NK-92 treated with Interleukin-12 subunit alpha and Interleukin-12 subunit beta, amount 100 ng/mL, for 24 hours (cell line): ENCODE data around the gene GPS1.
A peak's percentile ranks its signal among the peaks of the same experiment; 100 is the strongest.

Experiments
- DNase-seq: peaks from one replicate; lab custom pipeline; 2025; lab: John Stamatoyannopoulos, UW

The GPS1 gene

DNA sequence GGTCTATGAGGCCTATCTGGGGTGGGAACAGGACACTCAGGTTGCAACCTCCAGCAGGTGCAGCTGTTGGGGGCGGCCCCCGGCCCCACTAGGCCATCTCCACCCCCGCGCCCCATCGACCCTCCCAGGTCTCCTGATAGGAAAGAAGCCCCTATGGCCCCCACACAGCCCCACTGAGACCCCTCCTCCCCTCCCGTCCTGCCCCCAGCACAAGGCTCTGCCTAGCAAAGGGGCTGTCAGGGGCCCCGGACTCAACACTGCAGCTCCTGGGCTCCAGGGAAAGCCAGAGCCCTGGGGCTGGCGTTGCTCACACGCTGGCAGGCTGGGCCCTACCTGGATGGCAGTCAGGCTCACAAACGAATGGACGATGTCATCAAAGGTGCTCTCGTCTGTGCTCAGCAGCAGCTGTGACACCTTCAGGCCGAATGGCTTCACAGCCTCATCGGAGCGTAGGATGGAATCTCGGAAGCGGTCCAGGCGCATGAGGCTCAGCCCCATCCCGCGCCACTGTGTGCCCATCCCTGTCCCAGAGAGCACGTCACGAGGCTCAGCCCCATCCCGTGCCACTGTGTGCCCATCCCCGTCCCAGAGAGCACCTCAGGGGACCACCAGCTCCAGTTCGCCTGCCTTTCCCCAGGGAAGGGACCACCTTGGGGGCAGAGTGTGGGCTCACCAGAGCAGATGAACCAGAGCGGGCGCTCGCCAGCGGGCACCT is 39.0 kb downstream of the GPS1 start:
- no peak for DNase-seq

GRCh38 chr17:82091264-82092066 is 39.8 kb downstream of the GPS1 start:
- DNase-seq: no peak

GRCh38 chr17:82092094-82092586 is 40.4 kb downstream of the GPS1 start:
- no peak for DNase-seq

DNA sequence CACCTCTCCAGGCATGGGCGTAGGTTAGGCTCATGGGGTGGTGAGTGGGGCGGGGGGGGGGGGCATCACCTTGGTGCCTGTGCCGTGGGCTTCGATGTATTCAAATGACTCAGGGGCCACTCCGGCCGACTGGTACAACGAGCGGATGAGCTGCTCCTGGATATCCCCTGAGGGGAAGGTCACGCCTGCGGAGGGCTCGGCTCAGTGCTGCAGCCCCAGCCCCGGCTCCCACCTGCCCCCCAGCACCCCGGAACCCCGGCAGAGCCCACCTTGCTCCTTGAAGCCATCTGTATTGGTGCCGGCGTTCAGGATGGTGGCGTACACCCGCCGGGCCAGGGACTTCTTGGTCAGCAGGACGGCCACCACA is 40.9 kb downstream of the GPS1 start:
- no peak for DNase-seq

DNA sequence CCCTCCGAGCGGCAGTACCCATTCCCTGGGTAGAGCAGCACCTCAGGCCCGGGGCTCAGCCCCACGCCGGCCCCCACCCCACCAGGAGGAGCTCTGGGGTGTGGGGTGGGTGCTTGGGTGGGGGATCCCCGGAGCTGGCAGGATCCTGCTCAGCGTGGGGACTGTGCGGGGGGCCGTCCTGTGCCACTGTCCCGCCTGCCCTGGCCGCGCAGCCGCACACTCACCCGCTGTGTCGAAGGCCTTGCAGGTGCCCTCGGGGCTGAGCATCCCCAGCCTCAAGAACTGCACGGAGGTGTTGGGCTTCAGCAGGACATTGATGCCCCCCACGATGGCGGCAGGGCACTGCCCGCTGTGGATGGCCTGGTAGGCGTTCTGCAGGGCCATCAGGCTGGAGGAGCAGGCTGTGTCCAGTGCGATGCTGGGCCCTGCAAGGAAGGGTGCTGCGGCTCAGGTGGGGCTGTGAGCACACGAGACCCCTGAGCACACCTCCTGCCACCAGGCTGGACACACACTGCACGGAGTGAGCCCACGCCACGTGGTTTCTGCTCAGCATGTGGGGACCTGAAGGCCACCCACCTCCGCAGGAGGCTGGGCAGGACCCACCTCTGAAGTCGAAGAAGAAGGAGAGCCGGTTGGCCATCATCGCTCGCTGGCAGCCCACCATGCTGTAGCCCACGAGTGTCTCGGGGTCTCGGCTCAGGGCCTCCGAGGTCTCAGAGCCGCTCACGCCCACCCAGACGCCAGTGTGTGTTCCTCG is 41.5 kb downstream of the GPS1 start:
- DNase-seq: no peak

- DNase-seq: no peak
These were observed 43.5 kb downstream of the GPS1 start for GRCh38 chr17:82094931-82095776.

- no peak for DNase-seq
These were observed 44.3 kb downstream of the GPS1 start for GRCh38 chr17:82095777-82096708.

DNA sequence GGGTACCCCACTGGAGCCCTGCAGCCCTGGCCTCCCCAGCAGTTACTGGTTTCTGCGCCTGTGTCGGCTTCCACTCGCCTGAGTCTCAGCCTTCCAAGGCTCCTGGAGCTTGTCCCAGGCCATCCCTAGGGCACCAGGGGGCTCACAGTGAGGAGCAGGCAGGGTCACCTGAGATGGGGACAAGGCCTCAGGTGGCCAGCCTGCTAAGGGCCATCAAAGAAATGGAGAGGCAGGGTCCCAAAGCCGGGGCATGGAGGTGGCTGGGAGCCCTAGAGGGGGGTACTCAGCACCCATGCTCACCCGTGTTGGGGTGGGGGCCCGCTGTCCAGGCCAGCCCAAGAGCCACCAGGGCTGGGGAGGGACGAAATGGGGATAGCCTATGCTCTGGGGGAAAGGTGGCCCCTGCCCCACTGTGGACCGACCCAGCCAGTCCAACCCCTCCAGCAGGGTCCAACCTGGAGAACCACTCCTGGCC is 45.0 kb downstream of the GPS1 start:
- no peak for DNase-seq

- DNase-seq: peak; percentile 60
These were observed 45.7 kb downstream of the GPS1 start for GRCh38 chr17:82097184-82097918.

DNA sequence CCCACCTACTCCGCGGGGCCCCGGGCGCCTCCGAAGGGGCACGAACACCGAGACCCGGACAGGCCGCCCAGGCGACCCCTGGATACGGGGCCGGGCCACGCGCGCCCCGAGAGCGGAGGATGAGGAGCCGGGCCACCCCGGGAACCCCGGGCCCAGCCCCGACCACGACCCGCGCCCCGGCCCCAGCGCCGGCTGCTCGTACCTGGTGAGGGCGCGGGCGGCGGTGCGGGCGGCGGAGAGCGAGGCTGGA is 46.1 kb downstream of the GPS1 start:
- no peak for DNase-seq

GRCh38 chr17:82098169-82098938 is 46.7 kb downstream of the GPS1 start, which contains the start of gene FASN:
TSS of gene FASN (minus strand) at chr17:82098236. CDS start at chr17:82096445, 1,791 bp downstream.
- DNase-seq: peak; percentile 88

- no peak for DNase-seq
These were observed 47.5 kb downstream of the GPS1 start for GRCh38 chr17:82098939-82099763.

DNA sequence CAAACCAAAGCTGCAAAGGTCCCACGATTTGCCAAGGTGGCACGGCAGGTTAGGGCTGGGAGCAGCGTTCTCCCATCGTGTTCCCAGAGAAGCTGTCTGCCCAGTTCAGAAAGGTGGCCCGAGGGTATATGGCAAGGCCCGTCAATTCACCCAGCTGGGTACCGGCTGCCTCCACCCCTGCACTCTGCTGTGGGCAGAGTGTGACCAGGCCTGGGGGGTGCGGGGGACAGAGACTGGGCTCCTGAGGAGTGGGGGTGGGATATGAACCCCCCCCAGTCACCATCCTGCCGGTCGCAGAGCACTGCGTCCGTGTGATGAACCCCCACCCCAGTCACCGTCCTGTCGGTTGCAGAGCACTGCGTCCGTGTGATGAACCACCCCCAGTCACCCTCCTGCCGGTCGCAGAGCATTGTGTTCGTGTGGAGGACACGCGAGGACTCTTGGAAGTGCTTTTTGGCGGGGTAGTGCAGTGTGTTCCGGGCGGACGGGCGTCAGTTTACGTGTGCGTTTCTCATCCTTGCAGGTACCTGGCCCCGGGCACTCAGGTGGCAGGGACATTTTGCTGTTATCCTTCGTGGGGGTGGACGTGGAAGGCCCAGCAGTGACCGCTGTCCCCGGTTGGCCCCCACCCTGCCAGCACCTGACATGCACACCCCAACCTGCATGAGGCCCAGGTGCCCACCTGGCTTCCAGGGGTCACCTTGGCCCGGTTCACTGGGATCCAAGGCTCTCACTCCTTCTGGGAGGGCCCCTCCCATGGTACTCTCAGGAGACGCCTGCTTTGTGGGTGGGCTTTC is 49.0 kb downstream of the GPS1 start:
- no peak for DNase-seq

DNA sequence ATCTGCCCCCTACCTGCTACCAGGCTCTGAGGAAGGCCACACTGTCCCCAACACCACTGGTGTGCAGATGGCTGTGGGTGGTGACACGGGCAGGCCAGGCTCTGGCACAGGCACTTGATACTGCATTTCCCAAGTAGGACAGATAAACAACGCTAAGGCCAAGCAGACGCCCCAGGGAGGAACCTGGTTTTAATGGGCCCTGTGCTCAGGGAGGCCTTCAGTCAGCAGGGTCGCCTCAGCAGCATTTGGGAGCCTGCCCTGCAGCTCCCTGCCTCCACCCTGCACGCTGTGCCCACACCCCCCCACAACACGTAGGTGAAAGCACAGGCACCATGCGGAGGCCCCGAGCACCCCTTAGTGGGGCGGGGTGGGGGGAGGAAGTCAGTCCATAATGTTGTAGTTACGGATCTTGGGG is 49.6 kb downstream of the GPS1 start:
- no peak for DNase-seq

DNA sequence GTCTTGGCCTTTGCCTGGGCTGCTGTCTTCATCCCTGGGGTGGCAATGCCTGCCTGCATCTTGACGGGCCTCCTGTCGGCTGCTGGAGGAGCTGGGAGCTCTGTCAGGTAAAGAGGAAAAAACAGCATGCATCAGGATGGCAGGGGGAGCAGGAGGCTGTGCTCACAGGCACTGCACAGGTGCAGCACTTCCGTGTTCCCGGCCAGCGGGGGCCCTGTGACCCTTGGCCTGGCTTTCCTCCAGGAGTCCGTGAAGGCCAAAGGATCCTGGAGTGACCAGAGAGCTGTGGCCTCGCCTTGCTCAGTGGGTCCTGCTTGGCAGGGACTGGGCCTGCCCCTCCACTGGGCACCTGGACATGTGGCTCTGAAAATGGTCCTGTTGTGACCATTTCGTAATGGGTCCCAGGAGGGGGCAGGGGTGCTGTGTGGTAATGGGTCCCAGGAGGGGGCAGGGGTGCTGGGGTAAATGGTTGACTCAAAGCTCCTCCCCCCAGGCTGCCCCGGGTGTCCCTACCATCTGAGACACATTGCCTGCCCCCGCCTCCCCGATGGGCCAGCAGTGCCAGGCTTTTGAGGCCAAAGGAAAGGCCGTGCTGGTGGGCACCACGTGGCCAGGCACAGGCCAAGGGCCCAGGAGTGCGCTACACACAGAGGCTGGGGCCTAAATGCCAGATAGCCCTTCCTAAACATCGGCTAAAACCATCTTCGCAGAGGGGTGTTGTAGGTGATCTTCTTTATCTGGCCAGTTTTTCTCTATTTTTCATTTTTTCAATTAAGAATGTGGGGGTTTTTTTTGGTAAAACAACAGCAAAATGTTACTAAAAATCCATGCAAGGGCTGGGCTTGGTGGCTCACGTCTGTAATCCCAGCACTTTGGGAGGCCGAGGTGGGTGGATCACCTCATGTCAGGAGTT is 50.3 kb downstream of the GPS1 start:
- no peak for DNase-seq
